NCI-H1930 (cell line): ENCODE data around the gene B9D2.
A peak's percentile ranks its signal among the peaks of the same experiment; 100 is the strongest.

Experiments
- DNase-seq, 2 experiments: peaks; one replicate each; lab custom pipeline; 2025; lab: John Stamatoyannopoulos, UW

Gene B9D2

DNA sequence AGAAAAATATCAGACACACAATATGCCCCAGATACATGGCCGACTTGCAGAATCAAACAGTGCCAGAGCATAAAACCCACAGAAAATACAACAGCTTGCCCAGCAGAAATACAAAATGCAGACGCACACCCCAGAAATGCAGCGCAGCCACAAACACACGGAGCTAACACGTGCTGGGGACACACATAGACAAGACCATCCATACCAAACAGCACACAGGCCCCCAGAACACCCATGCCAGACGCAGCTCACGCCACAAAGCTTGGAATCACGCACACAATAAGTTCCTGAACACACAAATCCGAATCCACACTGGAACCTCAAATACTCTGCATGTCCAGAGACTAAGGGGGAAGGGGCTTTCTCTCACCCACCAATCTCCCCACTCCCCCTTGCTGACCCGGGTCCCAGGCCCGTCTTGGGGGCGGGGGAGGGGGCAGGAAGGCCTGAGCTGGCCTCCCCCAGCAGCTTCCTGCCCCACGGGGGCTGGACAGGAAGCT, 36.8 kb downstream of the B9D2 start:
- DNase-seq: no peak

- no peak for DNase-seq
Measured at GRCh38 chr19:41325947-41326706, 37.8 kb downstream of the B9D2 start.

- no peak for DNase-seq
Measured at GRCh38 chr19:41325640-41325946, 38.4 kb downstream of the B9D2 start.

- DNase-seq: no peak
Measured at GRCh38 chr19:41324921-41325639, 38.9 kb downstream of the B9D2 start.

- DNase-seq: no peak
Measured at GRCh38 chr19:41324231-41324702, 39.7 kb downstream of the B9D2 start.

DNA sequence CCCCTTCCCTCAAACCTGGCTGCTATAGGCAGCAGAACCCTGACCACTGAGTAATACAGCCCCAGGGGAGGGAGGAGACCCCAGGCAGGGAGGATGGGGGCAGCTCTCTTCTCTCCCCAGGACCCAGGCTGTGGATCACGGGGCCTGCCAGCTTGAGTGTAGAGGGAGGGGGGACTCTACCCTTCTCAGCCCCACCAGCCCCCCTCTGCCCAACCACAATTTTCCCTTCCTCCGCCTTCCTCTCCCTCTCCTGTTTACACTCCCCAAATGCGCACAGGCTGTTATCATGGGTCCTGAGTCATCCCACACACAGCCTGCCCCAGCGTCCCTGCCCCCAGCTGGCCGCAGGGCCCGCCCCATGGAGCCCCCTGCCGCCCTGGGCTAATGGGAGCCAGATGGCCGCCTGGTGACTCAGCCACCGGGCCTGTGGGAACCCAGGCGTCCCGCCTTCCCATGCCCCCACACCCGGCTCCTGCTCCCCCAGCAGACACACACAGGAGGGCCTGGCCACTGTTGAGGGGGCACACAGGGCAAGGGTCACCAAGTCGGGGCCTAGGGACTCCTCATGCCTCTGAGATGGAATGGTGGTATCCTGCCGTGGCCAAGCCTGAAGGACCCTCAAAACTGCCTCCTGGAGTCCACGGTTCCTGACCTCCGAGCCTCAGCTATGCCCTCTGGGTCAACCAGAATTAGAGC, 40.4 kb downstream of the B9D2 start:
- no peak for DNase-seq

DNA sequence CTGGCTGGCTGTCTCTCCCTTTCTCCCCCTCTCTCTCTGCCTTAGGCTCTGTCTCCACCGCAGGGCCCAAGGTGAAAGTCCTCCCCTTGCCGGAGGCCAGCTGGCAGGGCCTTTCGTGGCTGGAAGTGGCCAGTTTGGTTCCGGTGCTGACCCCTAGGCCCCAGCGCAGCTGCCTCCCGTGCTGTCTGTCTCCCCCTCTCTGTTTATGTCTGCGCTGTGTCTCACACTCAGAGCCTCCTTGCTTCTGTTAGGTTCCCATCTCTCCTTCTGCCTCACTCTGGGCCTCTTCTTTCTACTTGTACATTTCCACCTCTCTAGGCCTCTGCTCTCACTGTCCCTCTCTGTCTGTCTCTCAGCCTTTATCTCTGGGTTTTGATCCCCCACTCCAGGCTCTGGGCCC, 40.9 kb downstream of the B9D2 start:
- no peak for DNase-seq

- DNase-seq: no peak
Measured at GRCh38 chr19:41322451-41322850, 41.5 kb downstream of the B9D2 start.

DNA sequence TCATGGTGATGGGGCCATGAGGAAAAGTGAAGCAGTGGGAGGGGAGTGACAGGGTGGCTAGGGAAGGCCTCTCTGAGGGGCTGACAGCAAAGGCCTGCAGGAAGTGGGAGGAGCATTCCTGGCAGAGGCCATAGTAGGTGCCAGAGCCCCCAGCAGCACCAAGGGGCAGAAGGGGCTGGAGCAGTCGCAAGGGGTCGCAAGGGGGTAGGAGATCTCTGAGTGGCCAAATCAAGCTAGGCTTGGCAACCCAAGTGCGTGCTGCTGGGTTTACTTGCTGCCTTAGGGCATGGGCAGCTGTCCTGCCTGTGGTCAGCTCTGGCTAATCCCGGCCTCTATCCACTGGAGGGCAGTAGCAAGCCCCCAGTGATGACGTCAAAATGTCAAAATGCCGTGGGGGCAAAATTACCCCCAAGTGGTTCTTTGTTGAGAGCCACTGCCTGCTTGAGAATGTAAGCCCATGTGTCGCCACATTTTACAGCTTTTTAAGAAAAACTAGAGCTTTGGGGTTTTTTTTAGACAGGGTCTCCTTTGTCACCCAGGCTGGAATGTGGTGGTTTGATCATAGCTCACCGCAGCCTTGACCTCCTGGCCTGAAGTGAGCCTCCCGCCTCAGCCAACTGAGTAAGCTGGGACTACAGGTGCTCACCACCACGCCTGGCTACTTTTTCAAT, 42.2 kb downstream of the B9D2 start:
- DNase-seq: no peak

DNA sequence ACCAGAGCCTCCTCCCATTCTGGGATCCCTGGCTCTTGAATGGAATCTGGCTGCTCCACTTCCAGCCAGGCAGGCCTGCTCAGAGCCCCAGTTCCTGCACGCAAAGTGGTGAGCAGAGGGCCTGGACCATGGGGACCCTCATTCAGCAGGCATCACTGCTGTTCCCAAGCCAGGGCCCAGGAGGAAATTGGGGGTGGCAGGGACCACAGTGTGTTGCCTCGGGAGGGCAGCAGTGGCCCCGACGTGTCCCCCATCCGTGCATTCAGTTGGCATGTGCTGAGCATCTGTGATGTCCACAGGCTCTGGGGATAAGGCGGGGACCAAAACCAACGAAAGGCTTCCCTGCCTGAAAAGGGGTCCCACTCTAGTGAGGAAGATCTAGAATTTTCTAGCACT, 42.7 kb downstream of the B9D2 start:
- DNase-seq: no peak

DNA sequence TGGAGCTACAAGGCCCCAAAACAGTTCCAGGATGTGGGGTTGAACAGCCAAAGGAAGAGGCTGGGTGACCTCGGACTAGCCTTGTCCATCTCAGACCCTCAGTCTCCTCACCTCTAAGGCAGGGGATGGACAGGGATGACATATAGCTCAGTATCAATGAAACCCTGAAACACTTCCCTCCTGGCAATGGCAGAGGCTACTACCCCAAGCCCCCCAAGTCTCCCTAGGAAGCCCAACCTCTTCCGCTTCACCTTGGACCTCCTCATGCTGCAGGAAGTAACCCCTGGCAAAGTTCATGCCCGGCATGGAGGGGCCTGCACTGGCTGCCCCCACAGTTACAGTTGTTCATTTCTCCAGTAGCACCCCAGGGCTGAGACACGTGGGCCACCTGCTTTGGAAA, 43.4 kb downstream of the B9D2 start:
- DNase-seq: no peak

GRCh38 chr19:41320185-41320518, 43.8 kb downstream of the B9D2 start:
- DNase-seq: no peak

DNA sequence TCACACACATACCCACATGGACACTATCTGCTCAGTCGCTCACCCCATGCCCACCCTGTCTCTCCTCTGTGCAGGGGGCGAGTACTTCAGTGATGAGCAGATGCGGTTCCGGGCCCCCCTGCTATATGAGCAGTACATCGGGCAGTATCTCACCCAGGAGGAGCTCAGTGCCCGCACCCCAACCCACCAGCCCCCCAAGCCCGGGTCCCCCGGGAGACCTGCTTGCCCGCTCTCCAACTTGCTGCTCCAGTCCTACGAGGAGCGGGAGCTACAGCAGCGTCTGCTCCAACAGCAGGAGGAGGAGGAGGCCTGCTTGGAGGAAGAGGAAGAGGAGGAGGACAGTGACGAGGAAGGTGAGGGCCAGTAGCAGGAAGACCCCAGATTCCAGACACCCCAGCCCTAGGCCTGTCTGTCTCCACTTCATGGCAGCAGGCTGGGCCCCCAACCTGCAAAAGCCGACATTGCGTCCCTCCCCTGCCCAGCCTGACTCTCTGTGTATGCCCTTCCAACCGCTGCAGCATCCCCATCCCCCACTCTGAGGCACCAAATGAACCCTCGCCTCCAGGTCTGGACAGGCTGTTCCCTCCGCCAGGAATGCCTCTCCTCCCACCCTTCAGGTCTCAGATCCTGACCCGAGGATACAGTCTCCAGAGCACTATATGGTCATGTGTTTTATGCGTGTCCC, 44.3 kb downstream of the B9D2 start:
- no peak for DNase-seq

- no peak for DNase-seq
Measured at GRCh38 chr19:41318696-41319499, 45.1 kb downstream of the B9D2 start.

DNA sequence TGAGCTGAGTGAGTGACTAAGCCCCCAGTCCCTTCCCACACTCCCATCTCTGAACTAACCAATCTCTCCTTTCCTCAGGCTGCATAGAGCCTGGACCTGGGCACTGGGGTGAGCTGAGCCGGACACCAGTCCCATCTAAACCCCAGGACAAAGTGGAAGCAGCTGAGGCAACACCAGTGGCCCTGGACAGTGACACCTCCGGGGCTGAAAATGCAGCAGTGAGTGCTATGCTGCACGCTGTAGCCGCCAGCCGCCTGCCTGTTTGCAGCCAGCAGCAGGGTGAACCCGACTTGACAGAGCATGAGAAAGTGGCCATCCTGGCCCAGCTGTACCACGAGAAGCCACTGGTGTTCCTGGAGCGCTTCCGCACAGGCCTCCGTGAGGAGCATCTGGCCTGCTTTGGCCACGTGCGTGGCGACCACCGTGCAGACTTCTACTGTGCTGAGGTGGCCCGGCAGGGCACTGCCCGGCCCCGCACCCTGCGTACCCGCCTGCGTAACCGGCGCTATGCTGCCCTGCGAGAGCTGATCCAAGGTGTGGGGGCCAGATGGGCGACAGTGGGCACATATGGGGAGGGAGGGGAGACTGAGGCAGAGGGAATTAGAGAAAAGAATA, 47.5 kb downstream of the B9D2 start:
- DNase-seq: no peak

DNA sequence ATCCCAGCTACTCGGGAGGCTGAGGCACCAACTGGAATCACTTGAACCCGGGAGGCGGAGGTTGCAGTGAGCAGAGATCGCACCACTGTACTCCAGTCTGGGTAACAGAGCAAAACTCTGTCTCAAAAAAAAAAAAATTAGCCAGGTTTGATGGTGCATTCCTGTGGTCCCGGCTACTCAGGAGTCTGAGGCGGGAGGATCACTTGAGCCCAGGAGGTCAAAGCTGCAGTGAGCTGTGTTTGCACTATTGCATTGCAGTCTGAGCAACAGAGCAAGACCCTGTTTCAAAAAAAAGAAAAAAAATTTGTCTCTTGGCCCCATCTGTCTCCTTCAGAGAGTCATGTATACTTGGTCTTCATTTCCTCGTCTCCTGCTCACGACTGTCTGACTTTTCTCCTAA, 52.3 kb downstream of the B9D2 start:
- no peak for DNase-seq

GRCh38 chr19:41311072-41311471, 52.9 kb downstream of the B9D2 start:
- no peak for DNase-seq

DNA sequence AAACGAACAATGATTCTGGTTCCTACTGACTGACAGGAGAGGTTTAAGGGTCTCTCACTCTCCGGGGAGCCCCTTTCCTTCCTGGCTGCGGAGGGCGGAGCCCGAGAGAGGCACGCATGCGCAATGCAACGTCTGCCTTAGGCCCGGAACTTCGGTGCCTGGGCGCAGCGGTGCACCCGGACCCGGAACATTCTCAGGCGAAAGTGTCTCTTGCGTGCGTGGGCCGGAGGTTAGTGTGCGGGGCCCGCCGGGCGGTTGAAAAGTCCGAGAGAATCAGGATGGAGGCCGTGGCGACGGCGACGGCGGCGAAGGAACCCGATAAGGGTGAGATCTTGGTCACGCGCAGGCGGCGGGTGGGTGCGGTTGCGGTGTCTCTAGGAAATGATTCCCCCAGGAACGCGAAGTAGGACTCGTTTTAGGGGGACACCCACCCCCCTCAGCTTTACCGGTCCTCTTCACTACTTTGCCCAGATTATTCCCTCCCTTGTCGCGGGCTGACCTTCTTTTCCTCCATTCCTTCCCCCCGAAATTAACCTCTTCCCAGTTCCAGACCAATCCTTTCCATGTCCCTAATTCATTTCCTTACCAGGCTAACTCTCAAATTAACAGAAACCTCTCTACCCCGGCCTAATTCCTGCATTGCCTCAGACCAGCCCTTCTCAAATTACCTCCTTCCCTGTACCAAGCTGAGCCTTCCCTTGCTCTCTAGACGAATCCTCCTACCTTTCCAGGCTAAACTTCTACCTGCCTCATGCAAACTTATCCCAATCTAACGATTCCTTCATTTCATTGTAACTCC, 53.7 kb downstream of the B9D2 start, which contains the start of gene CCDC97:
Gene CCDC97, plus strand, starts transcription at position 140 of the 799 bp plus-strand sequence. Its CDS starts 139 bp downstream, at position 279.
- DNase-seq: peak; percentile 67 to 91

GRCh38 chr19:41309180-41310032, 54.5 kb downstream of the B9D2 start:
- no peak for DNase-seq
